Transverse colon (tissue), 4 donors: ENCODE data around the gene PPAN.

Experiments
- CTCF ChIP-seq, 5 experiments: fragments of 200-600 bp in 3 of 5; fragments of 450-650 bp in 2 of 5; sonication (generic) in 3 of 5; IDR thresholded peaks; 1 replicate in 2 of 5; 2 replicates in 3 of 5; pipeline ENCODE4 v1.5.1; 2016 to 2017; ENCODE audit warnings: antibody characterized with exemption in 5 of 5, inconsistent platforms in 3 of 5, mild to moderate bottlenecking in 2 of 5, moderate library complexity in 1 of 5
- POLR2AphosphoS5 ChIP-seq, 3 donors: sonication (generic); formaldehyde crosslinking; IDR thresholded peaks; one replicate each; pipeline ENCODE4 v1.6.1; 2016; ENCODE audit warnings: antibody characterized with exemption in 3 of 3

GRCh38 chr19:10068205-10068604 is 38.0 kb upstream of the PPAN start:
- TF ChIP-seq POLR2AphosphoS5 (IDR thresholded peaks at IDR 0.05) (no peak), CTCF (IDR thresholded peaks at IDR 0.05) (no peak)
